ENCODE measurements around the gene LARP1.
"Not testable (repeated sequence)": the region's sequence is repeated elsewhere in the genome, so short reads cannot be mapped to it uniquely, and the experiment has no call there.

LARP1 gene

DNA sequence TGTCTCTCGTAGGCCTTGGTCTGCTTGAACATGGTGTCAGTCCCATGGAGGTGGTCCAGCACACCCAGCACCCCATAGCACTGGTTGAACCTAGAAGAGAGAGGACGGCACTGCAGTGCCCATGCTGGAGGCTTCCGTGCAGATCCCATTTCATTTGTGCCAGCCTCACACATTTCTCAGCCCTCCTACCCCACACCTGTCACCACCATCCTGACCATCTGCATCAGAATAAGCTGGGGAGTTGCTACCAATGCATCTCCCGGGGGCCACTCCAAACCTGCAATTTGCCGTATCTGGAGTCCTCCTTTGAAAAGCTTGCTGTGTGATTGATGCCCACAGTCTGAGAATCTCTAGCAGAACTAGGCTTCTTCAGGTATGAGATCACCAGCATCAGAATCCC, 65.2 kb downstream of the LARP1 start:
- TF ChIP-seq, protein P1, sequence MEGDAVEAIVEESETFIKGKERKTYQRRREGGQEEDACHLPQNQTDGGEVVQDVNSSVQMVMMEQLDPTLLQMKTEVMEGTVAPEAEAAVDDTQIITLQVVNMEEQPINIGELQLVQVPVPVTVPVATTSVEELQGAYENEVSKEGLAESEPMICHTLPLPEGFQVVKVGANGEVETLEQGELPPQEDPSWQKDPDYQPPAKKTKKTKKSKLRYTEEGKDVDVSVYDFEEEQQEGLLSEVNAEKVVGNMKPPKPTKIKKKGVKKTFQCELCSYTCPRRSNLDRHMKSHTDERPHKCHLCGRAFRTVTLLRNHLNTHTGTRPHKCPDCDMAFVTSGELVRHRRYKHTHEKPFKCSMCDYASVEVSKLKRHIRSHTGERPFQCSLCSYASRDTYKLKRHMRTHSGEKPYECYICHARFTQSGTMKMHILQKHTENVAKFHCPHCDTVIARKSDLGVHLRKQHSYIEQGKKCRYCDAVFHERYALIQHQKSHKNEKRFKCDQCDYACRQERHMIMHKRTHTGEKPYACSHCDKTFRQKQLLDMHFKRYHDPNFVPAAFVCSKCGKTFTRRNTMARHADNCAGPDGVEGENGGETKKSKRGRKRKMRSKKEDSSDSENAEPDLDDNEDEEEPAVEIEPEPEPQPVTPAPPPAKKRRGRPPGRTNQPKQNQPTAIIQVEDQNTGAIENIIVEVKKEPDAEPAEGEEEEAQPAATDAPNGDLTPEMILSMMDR (IDR thresholded peaks at IDR 0.05; ENCODE audit: extremely low read depth, missing control alignments): no peak

DNA sequence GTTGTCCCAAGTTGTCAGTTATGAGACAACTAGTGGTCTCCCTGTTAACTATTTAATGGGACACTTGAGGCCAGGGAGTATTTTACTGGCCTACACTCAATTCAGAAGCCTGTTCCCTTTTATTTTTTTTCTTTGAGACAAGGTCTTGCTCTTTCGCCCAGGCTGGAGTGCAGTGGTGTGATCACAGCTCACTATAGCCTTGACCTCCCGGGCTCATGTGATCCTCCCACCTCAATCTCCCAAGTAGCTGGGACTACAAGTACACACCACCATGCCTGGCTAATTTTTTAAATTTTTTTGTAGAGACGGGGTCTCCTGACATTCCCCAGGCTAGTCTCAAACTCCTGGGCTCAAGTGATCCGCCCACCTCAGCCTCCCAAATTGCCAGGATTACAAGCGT, 67.7 kb downstream of the LARP1 start:
- not testable (repeated sequence) for DNase-seq (ENCODE audit: low spot score)

More for the DNA sequence above, 65.2 kb downstream of the LARP1 start:
- DNase-seq (ENCODE audit: low spot score): no peak

DNA sequence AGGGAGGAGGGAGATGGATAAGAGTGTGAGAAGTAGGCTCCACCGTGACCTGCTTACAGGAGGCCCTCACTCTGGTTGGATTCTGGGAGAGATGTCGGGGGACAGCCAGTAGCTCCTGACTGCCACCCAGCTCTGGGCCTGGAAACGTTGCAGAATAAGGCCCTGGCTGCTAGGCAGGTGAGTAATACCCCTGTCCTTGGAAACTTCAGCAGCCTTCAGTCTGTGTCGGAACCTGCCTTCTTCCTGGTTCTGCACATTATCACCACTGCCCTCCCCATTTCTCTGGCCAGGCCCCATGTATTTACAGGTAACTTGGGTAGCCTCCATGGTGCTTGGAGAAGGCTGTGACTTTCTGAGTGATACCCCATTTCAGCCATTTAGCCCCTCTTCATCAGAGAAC, 68.4 kb downstream of the LARP1 start:
- no peak for DNase-seq (ENCODE audit: low spot score)
- TF ChIP-seq, protein P1 (IDR thresholded peaks at IDR 0.05; ENCODE audit: extremely low read depth, missing control alignments): no peak

DNA sequence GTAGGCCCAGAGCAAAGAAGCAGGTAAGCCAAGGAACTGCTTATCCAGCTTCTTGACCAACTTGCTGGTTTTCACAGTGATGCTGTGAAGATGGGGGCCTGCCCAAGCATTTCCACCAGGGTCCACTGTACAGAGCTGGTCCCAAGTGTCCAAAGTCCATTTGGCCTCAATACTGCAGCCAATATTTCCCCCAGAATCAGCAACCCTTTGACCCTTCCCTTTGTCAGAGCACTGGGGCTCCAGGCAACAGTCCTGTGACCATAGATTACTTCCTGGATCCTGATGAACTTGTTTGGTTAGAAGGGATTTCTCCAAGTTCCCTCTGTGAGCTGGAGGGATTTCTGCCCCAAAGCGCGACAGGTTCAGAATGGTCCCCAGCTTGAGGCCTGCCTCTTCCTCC, 68.9 kb downstream of the LARP1 start:
- TF ChIP-seq, protein P1 (IDR thresholded peaks at IDR 0.05; ENCODE audit: extremely low read depth, missing control alignments): no peak
- no peak for DNase-seq (ENCODE audit: low spot score)

DNA sequence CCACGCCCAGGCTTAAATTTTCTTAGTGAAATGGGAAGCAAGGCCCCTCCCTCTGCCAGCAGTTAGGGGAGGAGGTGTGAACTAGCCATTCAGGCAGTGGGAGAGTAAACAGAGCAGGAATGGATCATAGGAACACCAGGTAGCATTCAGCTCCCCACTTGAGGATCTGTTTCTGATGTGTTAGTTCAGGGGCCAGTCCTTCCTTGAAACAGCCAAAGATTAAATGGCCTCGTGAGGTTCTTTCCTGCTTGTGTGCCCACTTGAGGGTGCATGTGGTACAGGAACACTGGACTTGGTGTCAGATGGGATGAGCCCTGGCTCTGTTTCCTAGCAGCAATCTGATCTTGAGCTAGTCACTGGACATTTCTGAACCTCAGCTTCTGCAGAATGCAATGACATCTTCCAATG, 74.0 kb downstream of the LARP1 start:
- DNase-seq (ENCODE audit: low spot score): no peak
- TF ChIP-seq, protein P1 (IDR thresholded peaks at IDR 0.05; ENCODE audit: extremely low read depth, missing control alignments): no peak

DNA sequence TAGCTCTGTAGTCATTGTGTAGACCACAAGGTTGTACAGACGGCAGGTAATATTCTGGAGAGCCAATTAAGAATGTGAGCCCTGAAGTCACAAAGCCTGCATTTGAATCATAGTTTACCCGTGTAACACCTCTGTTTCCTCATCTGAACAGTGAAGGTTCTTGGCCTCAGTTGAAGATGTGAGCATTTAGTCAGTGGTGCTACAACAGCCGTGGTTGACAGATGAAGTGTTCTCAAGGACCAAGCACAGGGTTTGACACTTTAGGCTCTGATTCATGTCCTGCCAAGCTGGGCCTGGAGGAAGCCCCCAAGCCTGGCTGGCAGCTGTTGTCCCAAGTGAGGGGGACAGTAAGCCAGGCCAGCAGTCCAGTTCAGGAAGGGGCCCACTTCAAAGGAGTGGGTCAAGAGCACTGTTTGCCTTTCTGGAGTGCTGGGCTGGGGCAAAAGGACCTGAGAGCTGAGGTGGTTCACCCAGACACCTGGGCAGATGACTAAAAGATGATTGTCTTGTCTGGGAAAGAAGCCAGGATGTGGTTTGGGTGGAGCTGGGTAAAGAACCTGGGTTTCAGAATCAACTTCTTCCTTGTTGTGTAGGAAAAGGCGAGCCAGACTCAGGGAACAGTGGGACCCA, 74.5 kb downstream of the LARP1 start:
- DNase-seq (ENCODE audit: low spot score): no peak
- TF ChIP-seq, protein P1 (IDR thresholded peaks at IDR 0.05; ENCODE audit: extremely low read depth, missing control alignments): no peak

DNA sequence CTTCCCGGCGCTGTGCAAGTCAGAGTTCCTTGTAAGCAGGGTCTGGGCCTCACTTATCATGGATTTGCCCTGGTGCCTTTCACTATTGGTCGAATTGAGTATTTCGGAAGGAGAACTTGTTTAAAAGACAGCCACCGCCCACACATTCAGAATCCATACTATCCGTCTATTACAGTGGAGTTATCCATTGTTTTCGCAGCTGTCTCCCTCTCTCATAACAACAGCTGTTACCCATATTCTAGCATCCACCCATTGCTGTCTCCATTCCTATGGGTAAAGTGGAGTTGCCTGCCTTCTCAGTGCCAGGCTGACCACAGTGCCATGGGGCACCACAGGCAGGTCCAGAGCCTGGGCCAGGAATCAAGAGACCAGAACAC, 75.0 kb downstream of the LARP1 start:
- DNase-seq (ENCODE audit: low spot score): no peak
- TF ChIP-seq, protein P1 (IDR thresholded peaks at IDR 0.05; ENCODE audit: extremely low read depth, missing control alignments): no peak

DNA sequence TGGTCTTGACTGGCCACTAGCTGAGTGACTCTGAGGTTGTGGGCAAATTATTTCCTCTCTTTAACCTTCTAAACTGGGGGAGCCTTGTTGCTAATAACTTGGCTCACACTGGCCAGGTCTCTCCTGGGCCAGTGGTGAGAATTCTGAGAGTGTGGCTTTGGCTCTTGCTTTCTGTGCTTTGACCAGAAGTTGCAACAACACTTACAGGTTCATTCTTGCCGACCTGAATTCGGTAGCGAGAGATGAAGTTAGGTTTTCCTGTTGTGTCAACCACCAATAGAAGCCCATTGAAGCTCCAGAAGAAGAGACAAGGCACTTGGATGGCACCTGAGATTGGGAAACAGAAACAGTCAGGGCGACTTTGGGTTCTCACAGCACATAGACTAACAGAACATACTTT, 75.4 kb downstream of the LARP1 start:
- TF ChIP-seq, protein P1 (IDR thresholded peaks at IDR 0.05; ENCODE audit: extremely low read depth, missing control alignments): no peak
- DNase-seq (ENCODE audit: low spot score): no peak

Data from GM20000 (cell line).